ENCODE results near the gene KLLN. TPM values are rescaled to one million over a fixed set of nuclear protein-coding genes. Genes with fewer than 3 reads are reported as not detected.
"Not testable (repeated sequence)": the region's sequence is repeated elsewhere in the genome, so short reads cannot be mapped to it uniquely, and the experiment has no call there.

The KLLN gene
- total and polyA plus RNA-seq, 2 of the 8 experiments (the other 6 are each of a cell fraction or from before 2014, with no cell fraction given): 0.24 to 0.73 TPM

DNA sequence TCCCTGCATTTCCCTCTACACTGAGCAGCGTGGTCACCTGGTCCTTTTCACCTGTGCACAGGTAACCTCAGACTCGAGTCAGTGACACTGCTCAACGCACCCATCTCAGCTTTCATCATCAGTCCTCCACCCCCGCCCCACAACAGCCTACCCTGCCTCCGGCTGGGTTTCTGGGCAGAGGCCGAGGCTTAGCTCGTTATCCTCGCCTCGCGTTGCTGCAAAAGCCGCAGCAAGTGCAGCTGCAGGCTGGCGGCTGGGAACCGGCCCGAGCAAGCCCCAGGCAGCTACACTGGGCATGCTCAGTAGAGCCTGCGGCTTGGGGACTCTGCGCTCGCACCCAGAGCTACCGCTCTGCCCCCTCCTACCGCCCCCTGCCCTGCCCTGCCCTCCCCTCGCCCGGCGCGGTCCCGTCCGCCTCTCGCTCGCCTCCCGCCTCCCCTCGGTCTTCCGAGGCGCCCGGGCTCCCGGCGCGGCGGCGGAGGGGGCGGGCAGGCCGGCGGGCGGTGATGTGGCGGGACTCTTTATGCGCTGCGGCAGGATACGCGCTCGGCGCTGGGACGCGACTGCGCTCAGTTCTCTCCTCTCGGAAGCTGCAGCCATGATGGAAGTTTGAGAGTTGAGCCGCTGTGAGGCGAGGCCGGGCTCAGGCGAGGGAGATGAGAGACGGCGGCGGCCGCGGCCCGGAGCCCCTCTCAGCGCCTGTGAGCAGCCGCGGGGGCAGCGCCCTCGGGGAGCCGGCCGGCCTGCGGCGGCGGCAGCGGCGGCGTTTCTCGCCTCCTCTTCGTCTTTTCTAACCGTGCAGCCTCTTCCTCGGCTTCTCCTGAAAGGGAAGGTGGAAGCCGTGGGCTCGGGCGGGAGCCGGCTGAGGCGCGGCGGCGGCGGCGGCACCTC lies at the start of gene KLLN, which contains the start of gene PTEN (continued):
- TF ChIP-seq NANOG (IDR thresholded peaks at IDR 0.05; ENCODE audit: insufficient read depth, low read depth, low read length, poor library complexity, severe bottlenecking) (peak; percentile 25), NRF1 (IDR thresholded peaks at IDR 0.05; ENCODE audit: low read depth, low read length) (peak; percentile 37; the same call in 1 of the 2 replicates), SP4 (IDR thresholded peaks at IDR 0.05; ENCODE audit: low read length) (no peak), BCL11A (IDR thresholded peaks at IDR 0.05; ENCODE audit: low read depth in 2 of 2, low read length in 2 of 2) (no peak), GTF2F1 (IDR thresholded peaks at IDR 0.05; ENCODE audit: borderline replicate concordance, low read depth, low read length) (0 out of 2 replicates have a peak, but pooled peaks have one; percentile 16), BACH1 (IDR thresholded peaks at IDR 0.05; ENCODE audit: low read length) (no peak)
- TF ChIP-seq, protein P1, sequence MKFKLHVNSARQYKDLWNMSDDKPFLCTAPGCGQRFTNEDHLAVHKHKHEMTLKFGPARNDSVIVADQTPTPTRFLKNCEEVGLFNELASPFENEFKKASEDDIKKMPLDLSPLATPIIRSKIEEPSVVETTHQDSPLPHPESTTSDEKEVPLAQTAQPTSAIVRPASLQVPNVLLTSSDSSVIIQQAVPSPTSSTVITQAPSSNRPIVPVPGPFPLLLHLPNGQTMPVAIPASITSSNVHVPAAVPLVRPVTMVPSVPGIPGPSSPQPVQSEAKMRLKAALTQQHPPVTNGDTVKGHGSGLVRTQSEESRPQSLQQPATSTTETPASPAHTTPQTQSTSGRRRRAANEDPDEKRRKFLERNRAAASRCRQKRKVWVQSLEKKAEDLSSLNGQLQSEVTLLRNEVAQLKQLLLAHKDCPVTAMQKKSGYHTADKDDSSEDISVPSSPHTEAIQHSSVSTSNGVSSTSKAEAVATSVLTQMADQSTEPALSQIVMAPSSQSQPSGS (IDR thresholded peaks at IDR 0.05; ENCODE audit: low read length): no peak

DNA sequence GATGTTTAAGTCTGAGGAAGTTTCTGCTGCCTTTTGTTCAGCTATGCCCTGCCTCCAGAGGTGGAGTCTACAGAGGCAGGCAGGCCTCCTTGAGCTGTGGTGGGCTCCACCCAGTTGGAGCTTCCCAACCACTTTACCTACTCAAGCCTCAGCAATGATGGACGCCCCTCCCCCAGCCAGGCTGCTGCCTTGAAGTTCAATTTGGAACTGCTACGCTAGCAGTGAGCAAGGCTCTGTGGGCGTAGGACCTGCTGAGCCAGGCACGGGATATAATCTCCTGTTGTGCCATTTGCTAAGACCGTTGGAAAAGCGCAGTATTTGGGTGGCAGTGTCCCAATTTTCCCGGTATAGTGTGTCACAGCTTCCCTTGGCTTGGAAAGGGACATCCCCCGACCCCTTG lies 40.1 kb upstream of the KLLN start:
- H3K27ac ChIP-seq (ENCODE audit: low read depth, low read length); POLR2A ChIA-PET (ENCODE audit: partially characterized antibody); H3K18ac ChIP-seq (ENCODE audit: extremely low read depth, low read length); H3K4me3 ChIP-seq (ENCODE audit: extremely low read depth in 1 of 4, insufficient read depth in 2 of 4, low read depth in 3 of 4, low read length in 4 of 4); H4K91ac ChIP-seq (replicated peaks; ENCODE audit: insufficient read length, low read length); H3K9ac ChIP-seq (replicated peaks in 1 of 4; ENCODE audit: extremely low read depth in 1 of 4, low read depth in 3 of 4, low read length in 3 of 4); H2AFZ ChIP-seq (ENCODE audit: low read length); H3K4me2 ChIP-seq (ENCODE audit: insufficient read depth in 1 of 2, low read depth in 2 of 2, low read length in 2 of 2); H2AK5ac ChIP-seq (ENCODE audit: low read depth, low read length); H2BK12ac ChIP-seq (ENCODE audit: low read depth, low read length); DNase-seq (ENCODE audit: low read depth in 1 of 2, low spot score in 2 of 2); H2BK15ac ChIP-seq (ENCODE audit: low read length); H2BK20ac ChIP-seq (ENCODE audit: low read length); H4K20me1 ChIP-seq (replicated peaks in 1 of 2; ENCODE audit: control insufficient read depth in 1 of 2, insufficient read depth in 2 of 2, low read length in 2 of 2); H3K79me1 ChIP-seq (ENCODE audit: low read depth, low read length); H3K56ac ChIP-seq (replicated peaks; ENCODE audit: insufficient read length, low read depth, low read length); H3K14ac ChIP-seq (ENCODE audit: insufficient read length); H3K4ac ChIP-seq (replicated peaks; ENCODE audit: insufficient read length, low read depth, low read length); H2BK5ac ChIP-seq (ENCODE audit: low read depth, low read length); FAIRE-seq; H3K4me1 ChIP-seq (replicated peaks in 1 of 4; ENCODE audit: control insufficient read depth in 3 of 4, insufficient read depth in 4 of 4, low read length in 3 of 4); H2BK120ac ChIP-seq (replicated peaks; ENCODE audit: low read depth, low read length); H3K23ac ChIP-seq (ENCODE audit: insufficient read length); H3K27me3 ChIP-seq (replicated peaks in 1 of 4; ENCODE audit: control insufficient read depth in 3 of 4, extremely low read depth in 1 of 4, insufficient read depth in 3 of 4, low read length in 3 of 4); H3K23me2 ChIP-seq (ENCODE audit: low read depth, low read length); H4K8ac ChIP-seq (ENCODE audit: extremely low read depth, insufficient read depth, low read length); H4K5ac ChIP-seq (ENCODE audit: insufficient read length, low read depth, low read length); CTCF ChIA-PET (ENCODE audit: partially characterized antibody): not testable (repeated sequence)
- H3K9me3 ChIP-seq (ENCODE audit: insufficient read depth in 2 of 2, low read depth in 1 of 2, low read length in 1 of 2): peaks cover 9 to 14% of the 10 kb centered on the region in 2 experiments; a peak in 3 of 4 replicates
- H3K79me2 ChIP-seq (ENCODE audit: control insufficient read depth in 1 of 2, insufficient read depth in 2 of 2, low read length in 2 of 2): peaks cover 0 to 58% of the 10 kb centered on the region in 2 experiments; a peak in 2 of 4 replicates
- peaks cover 0 to 19% (median 7%) of the 10 kb centered on the region in 4 experiments; a peak in 3 of 8 replicates for H3K36me3 ChIP-seq (ENCODE audit: control insufficient read depth in 2 of 4, insufficient read depth in 4 of 4, low read length in 3 of 4)
- 91% methylated on average over 8 of the region's 8 CpGs; no CpG with 5 or more reads in 1 of the 2 experiments for WGBS, 2 experiments (ENCODE audit: extremely low coverage in 1 of 2, insufficient coverage in 1 of 2, insufficient read length in 1 of 2, insufficient replicate concordance in 2 of 2, low coverage in 1 of 2, low lambda C conversion rate in 2 of 2, missing lambda C conversion rate in 1 of 2)
